GM19438 (cell line): ENCODE results near the gene IFNB1.

ENCODE experiments used
- ATAC-seq: cut with Tn5 transposase; IDR thresholded peaks from one replicate; pipeline ENCODE4 v1.9.1; 2021; ENCODE audit warnings: low read depth; ENCODE audit not compliant: unreplicated experiment

IFNB1 gene

DNA sequence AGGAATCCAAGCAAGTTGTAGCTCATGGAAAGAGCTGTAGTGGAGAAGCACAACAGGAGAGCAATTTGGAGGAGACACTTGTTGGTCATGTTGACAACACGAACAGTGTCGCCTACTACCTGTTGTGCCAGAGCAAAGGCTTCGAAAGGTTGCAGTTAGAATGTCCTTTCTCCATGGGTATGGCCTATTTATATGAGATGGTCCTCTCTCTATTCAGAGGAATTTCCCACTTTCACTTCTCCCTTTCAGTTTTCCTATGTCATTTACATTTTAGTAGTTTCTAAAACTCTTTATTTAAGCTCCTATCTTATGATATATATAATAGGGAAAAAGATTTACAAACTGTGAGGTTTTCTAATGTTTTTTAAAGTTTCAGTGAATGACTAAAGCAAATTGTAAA, at the start of gene IFNB1:
IFNB1 (minus strand) TSS at position 162 of the 400 bp plus-strand sequence; CDS start at position 89, 73 bp downstream.
- no peak for ATAC-seq

DNA sequence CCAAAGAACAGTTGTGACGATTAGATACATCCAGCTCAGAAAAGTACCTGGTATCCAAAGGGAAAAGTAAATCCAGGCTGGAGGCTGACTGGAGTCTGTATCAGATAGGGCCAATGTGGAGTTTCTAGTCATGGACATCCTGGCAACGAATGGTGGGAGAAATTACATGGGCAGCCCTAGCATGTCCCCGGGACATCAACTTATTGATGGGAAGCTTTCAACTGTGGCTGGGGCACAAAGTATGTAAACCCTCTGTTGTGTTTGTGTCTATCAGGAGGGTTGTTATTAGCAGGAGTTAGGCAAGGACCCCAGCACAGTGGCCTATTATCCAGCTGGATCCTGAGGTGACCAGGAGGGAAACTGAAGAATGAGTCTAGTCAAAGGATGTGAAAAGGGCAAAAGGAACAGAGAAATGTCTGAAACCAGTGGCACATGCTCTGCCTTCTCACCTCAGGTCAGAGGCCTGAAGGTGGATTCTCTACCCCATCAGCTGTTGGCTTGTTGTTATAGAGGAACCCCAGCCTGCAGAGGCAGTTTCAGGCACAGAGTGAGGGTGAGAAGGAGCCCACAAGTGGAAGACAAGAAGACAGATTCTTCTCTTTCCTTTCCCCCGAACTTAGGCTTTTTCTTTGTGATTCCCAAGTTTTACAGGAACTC, 44.0 kb upstream of the IFNB1 start:
- peak; percentile 82 for ATAC-seq

DNA sequence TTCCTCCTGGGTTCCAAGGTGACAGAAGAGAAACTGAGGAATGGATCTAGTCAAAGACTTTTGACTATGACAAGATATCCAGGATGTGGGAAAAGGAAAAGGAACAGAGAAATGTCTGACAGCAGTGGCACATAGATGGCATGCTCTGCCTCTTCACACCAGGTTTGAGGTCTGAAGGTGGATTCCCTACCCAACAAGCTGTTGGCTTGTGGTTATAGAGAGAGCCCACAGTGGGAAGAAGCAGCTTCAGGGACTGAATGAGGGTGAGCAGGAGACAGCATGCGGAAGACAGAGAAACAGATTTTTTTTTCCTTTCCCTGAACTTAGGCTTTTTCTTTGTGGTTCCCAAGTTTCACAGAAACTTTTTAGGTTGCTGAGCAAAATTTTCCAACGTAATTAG, 43.3 kb upstream of the IFNB1 start:
- ATAC-seq: no peak

DNA sequence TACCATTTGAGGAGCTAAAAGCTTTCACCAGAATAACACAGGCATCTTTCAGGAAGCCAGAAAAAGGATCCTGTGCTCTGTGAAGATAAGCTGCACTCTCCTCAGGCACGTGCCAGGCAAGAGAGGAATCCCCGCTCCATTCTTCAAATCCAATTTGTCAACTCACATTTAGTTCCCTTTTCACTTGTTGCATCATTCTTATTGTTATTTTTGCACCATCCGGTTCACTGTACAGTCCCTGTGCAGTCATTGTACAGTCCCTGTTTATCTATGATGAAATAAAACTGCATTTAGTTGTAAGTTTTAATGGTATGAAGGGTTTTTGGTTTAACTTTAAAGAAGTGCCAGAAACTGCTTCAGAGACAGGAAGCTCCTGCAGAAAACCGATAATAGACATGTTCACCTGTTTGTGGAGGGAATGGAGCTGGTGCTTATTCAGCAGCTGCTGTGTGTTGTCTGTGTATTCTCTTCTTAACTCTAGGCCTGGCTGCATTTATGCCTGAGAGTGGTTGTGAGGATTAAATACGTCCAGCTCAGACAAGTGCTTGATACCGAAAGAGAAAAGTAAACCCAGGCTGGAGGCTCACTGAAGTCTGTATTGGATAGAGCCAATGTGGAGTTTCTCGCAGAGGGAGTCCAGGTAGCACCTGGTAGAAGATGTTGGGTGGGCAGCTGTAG, 41.5 kb upstream of the IFNB1 start:
- ATAC-seq: no peak

DNA sequence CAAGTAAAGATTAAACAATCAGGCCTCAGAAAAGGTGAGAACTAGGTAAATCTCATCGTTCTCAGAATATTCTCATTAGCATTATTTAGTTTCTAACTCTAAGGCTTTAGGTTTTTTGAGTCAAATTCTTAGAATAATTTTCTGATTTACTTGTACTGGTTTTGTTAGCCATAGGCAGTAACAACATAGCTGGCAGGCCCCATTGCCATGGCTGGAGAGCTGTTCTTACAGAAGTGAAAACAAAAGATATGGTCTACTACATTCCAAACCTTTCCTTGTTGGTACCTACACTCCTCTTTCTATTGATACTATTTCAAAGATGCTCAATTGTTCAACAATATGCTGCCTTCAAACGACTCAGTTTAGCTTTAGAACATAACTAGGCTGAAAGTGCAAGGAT, 36.6 kb upstream of the IFNB1 start:
- no peak for ATAC-seq

DNA sequence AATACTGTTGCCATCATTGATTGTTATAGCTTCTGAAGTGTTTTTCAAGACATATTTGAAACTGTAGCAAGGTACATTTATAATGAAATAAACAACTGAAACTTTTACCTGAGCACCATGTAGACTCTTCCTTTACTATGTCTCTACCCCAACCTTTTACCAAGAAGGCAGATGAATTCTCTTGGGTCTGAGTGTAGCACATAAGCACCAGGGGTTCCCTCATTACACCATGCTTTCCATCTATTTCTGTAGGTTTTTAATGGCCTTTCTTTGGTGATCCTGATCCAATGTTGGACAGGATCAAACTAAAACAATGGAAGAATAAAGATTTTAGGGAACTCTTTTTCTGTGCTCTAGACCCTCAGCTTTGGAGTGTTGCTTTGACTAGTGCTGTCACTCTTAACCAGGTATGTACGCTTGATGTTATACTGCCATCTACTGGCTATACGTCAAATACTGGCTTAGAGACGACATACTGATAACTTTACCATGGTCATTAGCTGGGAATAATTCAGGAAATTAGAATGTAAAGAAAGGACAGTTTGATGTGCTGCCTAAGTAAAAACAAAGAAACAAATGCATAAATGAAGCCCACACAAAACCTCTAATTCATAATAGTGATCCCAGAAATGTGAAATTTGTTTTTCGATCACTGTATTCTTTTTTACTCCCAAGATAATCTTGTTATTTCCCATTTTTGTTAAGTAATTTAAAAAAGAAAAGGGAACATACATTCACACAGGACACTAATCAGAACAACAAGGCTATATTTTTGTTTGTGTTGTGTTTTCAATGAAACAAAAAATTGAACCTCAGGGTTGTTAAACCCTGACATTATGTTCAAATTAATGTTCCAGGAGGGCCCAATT, 33.2 kb upstream of the IFNB1 start:
- peak; percentile 96 for ATAC-seq

DNA sequence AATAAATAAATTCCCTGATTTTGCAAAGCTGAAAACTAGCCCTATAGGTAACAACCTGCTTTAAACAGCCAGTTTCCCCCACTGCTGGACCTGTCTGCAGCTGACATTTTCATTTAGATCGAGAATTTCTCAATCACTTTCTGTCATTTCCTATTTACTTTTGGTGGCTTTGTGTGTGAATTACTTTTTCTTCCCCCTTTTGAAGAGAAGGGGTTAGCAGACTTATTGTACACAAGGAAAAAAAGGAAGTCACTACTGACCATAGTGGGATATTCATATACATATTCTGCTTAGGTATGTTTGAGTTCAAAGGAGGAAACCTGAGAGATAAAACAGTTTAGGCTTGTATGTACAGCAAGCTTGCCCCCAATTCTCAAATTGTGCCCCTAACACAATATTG, 27.0 kb upstream of the IFNB1 start:
- ATAC-seq: no peak

DNA sequence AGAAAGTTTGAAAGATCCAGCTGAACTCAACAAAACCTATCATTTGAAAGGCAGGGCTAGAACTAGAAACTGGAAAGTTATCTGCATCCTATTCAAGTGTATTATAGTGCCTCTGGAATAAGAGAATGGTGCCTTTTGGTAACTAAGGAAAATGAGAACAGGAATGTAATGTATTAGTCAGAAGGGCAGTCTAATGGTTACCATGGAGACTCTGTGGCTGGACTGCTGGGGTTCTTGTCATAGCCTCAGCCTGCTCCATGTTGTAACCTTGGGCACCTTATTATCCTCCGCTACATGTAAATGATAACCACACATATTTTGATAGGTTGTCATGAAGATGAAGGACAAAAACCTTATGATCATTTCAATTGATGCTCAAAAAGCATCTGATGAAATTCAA, 24.6 kb upstream of the IFNB1 start:
- no peak for ATAC-seq

DNA sequence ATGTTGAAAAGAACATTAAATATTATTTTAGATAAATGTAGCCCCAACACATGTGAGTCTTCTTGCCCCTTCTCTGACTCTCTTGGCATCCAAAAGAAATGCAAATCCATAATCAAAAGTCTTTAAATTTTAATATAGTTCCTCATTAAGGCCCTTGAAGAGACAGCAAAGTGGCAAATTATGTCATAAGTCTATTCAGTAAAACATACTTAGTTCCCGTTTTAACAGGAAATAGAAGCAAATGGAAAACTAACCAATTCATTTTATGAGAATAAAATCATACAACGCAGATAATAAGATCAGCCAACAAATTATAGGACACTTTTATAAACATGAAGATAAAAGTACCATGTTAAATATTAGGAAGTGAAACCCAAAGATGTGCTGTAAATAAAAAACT, 20.1 kb upstream of the IFNB1 start:
- ATAC-seq: no peak

DNA sequence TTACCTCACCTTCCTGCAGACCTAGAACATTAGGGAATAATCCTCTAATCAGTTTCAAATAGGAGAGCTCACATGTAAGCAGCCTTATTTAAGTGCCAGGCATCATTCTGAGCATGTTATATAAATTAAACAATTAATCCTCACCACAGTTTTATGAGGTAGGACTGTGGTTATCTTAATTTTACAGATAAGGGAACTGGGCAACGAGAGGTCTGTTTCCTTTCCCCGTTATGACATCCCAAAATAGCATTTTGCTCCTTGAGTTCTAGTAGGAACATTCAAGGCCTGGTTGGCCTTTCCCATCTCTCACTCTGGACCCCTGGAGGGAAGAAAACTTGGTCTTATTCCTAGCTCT, 19.1 kb upstream of the IFNB1 start:
- no peak for ATAC-seq

DNA sequence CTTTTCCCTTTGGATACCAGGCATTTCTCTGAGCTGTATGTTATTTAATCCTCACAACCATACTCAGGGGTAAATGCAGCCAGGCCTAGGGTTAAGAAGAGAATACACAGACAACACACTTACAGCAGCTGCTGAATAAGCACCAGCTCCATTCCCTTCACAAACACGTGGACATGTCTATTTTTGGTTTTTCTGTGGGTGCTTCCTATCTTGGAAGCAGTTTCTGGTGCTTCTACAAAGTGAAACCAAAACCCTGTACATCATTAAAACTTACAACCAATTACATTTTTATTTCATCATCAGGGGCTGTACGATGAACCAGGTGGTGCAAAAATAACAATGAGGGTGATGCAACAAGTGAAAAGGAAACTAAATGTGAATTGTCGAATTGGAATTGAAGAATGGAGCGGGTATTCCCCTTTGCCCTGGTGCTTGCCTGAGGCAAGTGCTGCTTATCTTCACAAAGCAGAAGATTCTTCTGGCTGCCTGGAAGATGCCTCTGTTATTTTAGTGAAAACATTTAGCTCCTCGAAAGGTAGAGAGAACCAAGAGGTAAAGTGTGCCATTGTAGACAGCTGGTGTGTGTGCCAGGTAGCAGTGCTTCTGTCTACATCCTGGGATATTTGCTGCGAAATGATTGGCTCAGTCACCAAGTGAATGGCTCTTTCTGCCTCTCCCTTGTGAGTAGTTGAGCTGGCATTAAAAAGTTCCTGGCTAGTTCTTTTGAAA, 18.6 kb upstream of the IFNB1 start:
- peak; percentile 79 for ATAC-seq

DNA sequence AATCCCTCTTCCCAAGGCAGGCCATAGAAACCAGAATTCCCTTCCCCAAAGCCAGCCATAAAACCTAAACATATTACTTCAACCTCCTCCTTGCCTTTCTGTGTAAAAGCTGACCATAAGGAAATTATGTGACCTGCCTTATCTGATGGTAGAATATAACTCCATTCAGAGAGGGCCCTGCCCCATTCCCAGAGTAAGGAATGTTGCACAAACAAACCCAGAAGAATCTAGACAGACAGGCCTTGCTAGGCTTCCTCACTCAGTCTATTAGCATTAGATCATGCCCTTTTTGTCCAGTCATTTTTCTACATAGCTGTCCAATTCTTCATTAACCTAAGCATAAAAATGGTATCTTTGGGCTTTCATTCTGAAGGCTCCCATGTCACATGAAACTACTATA, 17.8 kb upstream of the IFNB1 start:
- no peak for ATAC-seq

DNA sequence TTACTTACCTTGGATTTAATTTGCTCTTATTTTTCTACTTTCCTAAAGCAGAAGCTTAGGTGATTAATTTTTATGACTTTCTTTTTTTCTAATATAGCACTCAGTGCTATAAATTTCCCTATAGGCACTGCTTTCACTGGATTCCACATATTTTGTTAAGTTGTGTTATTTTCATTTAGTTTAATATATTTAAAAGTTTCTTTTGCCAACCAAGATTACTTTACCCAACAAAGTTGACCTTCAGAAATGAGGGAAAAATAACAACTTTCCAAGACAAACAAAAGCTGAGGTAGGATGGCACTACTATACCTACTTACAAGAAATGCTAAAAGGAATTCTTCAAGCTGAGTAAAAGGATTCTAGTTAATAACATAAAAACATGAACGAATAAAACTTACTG, 8.8 kb upstream of the IFNB1 start:
- no peak for ATAC-seq

DNA sequence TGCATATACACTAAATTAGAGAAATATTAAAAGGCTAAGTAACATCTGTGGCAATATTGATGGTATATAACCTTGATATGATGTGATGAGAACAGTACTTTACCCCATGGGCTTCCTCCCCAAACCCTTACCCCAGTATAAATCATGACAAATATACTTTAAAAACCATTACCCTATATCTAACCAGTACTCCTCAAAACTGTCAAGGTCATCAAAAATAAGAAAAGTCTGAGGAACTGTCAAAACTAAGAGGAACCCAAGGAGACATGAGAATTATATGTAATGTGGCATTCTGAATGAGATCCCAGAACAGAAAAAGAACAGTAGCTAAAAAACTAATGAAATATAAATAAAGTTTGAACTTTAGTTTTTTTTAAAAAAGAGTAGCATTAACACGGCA, 7.3 kb upstream of the IFNB1 start:
- no peak for ATAC-seq

DNA sequence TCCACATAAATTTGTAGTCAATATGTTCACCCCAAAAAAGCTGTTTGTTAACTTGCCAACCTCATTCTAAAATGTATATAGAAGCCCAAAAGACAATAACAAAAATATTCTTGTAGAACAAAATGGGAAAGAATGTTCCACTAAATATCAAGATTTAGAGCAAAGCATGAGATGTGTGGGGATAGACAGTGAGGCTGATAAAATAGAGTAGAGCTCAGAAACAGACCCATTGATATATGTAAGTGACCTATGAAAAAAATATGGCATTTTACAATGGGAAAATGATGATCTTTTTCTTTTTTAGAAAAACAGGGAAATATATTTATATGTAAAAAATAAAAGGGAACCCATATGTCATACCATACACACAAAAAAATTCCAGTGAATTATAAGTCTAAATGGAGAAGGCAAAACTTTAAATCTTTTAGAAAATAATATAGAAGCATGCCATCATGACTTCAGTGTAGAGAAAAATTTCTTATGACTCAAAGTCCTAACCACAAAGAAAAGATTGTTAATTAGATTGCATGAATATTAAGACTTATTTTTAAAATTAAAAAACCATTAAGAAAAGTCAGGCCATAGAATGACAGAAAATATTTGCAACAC, 6.6 kb upstream of the IFNB1 start:
- ATAC-seq: no peak

DNA sequence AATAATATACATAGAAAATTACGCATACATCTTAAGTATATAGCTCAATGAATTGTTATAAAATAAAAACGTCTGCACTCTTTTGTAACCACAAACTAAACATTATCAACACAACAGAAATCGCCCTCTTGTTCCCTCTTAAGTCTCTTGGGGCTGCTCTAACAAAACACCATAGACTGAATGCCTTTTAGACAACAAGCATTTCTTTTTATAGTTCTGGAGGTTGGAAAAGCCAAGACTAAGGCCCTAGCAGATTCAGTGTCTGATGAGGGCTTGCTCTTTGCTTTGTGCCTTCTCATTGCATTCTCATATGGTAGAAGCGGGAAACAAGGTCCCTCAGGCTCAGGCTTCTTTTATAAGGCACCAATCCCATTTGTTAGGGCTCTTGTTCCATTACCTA, 4.9 kb upstream of the IFNB1 start:
- ATAC-seq: no peak

DNA sequence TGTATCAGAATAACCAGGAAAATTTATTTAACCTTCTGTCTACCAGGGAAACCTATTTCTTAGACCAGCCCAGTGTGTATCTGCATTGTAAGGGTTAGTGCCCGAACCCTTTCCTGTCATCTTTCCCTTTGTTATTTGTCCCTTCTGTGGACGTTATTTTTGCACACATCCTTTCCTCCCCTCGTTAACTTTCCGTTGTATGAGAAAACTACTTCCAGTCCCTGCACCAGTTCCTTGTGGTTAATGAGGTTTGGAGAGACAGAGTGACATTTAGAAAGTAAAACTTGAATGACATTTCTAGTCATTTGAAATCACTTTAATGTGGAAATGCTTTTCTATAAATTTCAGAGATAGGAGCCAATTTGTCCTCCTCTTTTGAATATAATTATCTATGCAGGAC, 4.3 kb upstream of the IFNB1 start:
- no peak for ATAC-seq

DNA sequence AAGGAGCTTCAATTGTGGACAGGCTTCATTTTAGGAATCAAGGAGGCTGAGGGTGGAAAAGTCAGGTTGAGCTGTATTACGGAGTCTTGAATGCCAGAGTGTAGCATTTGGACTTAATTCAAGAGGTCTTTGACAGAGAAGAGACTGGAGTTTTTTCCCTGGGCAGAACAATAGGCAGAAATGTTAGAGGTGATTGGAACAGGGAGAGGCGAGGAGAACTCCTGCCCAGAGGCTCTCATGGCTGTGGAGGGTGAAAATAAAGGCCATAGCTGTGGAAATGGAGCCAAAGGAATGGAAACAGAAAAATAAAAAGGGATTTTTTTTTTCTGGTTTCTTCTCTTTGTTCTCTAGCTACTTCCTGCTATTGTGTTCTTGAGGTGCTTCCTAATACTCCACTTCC, 3.7 kb upstream of the IFNB1 start:
- ATAC-seq: no peak

DNA sequence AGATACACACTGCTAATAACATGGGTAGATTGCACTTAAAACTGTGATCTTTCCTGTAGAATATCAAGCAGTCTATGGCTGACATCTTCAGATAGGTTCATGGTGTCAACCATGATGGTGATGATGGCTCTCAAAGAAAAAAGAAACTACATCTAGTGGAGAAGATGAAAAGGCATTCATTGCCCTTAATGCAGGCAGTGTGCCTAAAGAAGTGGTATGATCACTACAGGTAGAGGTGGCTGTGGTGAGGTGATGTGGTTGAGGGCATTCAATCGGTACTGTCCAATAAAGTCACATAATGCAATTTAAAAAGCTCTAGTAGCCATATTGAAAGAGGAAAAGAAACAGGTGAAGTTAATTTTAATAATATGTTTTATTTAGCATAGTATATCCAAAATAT, 3.1 kb upstream of the IFNB1 start:
- ATAC-seq: no peak

DNA sequence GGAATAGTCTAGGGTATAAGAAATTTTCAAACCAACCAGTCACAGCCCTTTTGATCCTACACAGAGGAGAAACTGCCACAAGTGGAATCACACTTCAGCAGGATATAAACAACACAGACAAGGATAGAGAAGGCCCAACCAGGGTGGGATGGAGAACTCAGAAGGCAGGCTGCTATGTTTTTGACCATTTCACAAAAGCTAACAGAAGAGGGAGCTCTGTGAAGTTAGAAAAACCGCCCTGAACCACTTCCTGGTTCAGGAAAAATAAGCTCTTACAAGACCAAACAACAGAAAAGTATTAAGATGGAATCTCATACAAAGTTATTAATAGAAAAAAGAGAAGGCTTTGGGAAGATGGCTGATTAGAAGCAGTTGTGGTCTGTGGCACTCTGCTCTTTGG, 960 bp upstream of the IFNB1 start:
- ATAC-seq: no peak

DNA sequence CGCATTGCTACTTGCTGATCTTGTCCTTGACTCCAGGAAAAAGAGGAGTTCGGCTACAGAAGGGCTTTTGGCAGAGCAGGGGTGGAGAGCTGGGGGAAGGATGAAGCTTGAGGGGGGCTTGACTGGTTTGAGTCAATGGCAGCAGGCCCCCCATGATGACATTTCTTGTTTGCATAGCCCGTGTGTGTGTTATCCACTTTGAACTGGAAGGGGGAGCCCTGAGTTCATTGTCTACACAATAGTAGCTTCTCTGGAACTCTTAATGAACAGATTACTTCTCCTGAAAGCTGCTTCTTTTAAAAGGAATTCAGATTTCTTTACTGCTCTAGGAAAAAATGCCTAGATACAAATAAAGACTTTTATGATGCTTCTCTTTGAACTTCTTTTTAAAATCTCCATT, 2.3 kb downstream of the IFNB1 start:
- ATAC-seq: no peak
